GM12878 (cell line): ENCODE results near the gene SNRPA1. TPM values are rescaled to one million over a fixed set of nuclear protein-coding genes. Genes with fewer than 3 reads are reported as not detected.

Experiments used
- ATAC-seq: fragments of 200-7000 bp; cut with Tn5 transposase; 3 replicates; pipeline ENCODE4 v1.9.1; 2020; ENCODE audit warnings: mild to moderate bottlenecking, moderate library complexity
- BruUV-seq: library from RNA; stranded (reverse); fragments of 400-500 nt; replicated peaks from 2 replicates; lab custom pipeline; 2021; lab: Mats Ljungman, UMichigan
- CTCF ChIA-PET: fragments of 300-600 bp; sonication (Branson Sonifier 250); formaldehyde crosslinking; extraction: SDS; loops from one replicate; lab custom pipeline; 2021; ENCODE audit warnings: inconsistent platforms; lab: Yijun Ruan, JAX
- POLR2A ChIA-PET: fragments of 350-600 bp; formaldehyde crosslinking; extraction: SDS; loops from one replicate; lab custom pipeline; 2021; ENCODE audit warnings: inconsistent platforms; lab: Charles Lee
- RAD21 ChIA-PET: fragments of 300-600 bp; sonication (Branson Sonifier 250); formaldehyde crosslinking; loops from one replicate; lab custom pipeline; 2023; ENCODE audit warnings: antibody characterized with exemption; ENCODE audit not compliant: unreplicated experiment; lab: Charles Lee
- SMC1A ChIA-PET: fragments of 300-600 bp; sonication (Branson Sonifier 250); formaldehyde crosslinking; loops from one replicate; lab custom pipeline; 2023; ENCODE audit not compliant: unreplicated experiment, uncharacterized antibody; lab: Charles Lee
- DNase-seq: peaks from one replicate; pipeline ENCODE4 v3.0.0-alpha.2; 2011; ENCODE audit warnings: low read depth, low spot score
- FAIRE-seq: peaks from 3 replicates; lab custom pipeline; 2011; peaks lifted over from hg19 to GRCh38; lab: Jason Lieb, UNC
- H2AFZ ChIP-seq: 2 replicates; pipeline ENCODE4 v1.6.0; 2011; ENCODE audit warnings: low read depth, low read length, control low read depth; ENCODE audit not compliant: control insufficient read depth
- H3K27ac ChIP-seq: 2 replicates; pipeline ENCODE4 v1.5.1; 2011; ENCODE audit warnings: control low read depth; ENCODE audit not compliant: control insufficient read depth, insufficient read depth
- H3K27me3 ChIP-seq, 2 experiments: replicated peaks in 1 of 2; 2 replicates each; pipeline versions ENCODE4 v1.6.0 to v1.6.1; 2011; ENCODE audit warnings: low read length in 1 of 2; ENCODE audit not compliant: control insufficient read depth in 2 of 2, insufficient read depth in 2 of 2
- H3K36me3 ChIP-seq, 2 experiments: 2 replicates each; pipeline ENCODE4 v1.5.1; 2011; ENCODE audit warnings: low read length in 1 of 2; ENCODE audit not compliant: control insufficient read depth in 2 of 2, insufficient read depth in 2 of 2
- H3K4me1 ChIP-seq: 2 replicates; pipeline ENCODE4 v1.6.1; 2011; ENCODE audit warnings: mild to moderate bottlenecking, low read length, moderate library complexity, mixed read lengths; ENCODE audit not compliant: control insufficient read depth, insufficient read depth
- H3K4me2 ChIP-seq: 2 replicates; pipeline ENCODE4 v1.6.0; 2011; ENCODE audit warnings: control low read depth; ENCODE audit not compliant: control insufficient read depth, insufficient read depth
- H3K4me3 ChIP-seq: fragments of 200-600 bp; sonication (generic); 2 replicates; pipeline ENCODE4 v1.5.1; 2016
- H3K79me2 ChIP-seq: 2 replicates; pipeline ENCODE4 v1.6.0; 2011; ENCODE audit warnings: low read length; ENCODE audit not compliant: control insufficient read depth, insufficient read depth
- H3K9ac ChIP-seq: 2 replicates; pipeline ENCODE4 v1.8.0; 2011; ENCODE audit warnings: low read length, control low read depth, mixed read lengths; ENCODE audit not compliant: control insufficient read depth, insufficient read depth
- H3K9me3 ChIP-seq: replicated peaks from 3 replicates; pipeline ENCODE4 v1.5.1; 2011; ENCODE audit warnings: mild to moderate bottlenecking, low read length; ENCODE audit not compliant: control insufficient read depth, insufficient read depth
- H4K20me1 ChIP-seq: 2 replicates; pipeline ENCODE4 v1.6.0; 2011; ENCODE audit not compliant: control insufficient read depth, insufficient read depth
- CBX3 ChIP-seq: fragments of 200-600 bp; sonication (generic); IDR thresholded peaks from 2 replicates; pipeline ENCODE4 v1.6.1; 2016; ENCODE audit warnings: low read depth, borderline replicate concordance
- CBX5 ChIP-seq: sonication (generic); IDR thresholded peaks from 2 replicates; pipeline ENCODE4 v1.6.1; 2016; ENCODE audit warnings: low read depth, moderate library complexity, mild to moderate bottlenecking, inconsistent platforms
- E2F8 ChIP-seq: fragments of 450-650 bp; IDR thresholded peaks from 2 replicates; pipeline ENCODE4 v1.6.1; 2018; ENCODE audit warnings: mild to moderate bottlenecking, low read depth, moderate library complexity; ENCODE audit not compliant: partially characterized antibody
- EGR1 ChIP-seq, 2 experiments: IDR thresholded peaks; 1 replicate in 1 of 2; 2 replicates in 1 of 2; pipeline ENCODE4 v1.6.1; 2011 to 2012; ENCODE audit warnings: low read depth in 2 of 2, low read length in 2 of 2, borderline replicate concordance in 1 of 2, mild to moderate bottlenecking in 1 of 2, moderate library complexity in 1 of 2
- KAT2A ChIP-seq: conservative IDR thresholded peaks from 2 replicates; pipeline ENCODE4 v1.6.1; 2011; ENCODE audit warnings: low read depth, low read length; ENCODE audit not compliant: control insufficient read depth
- POLR2AphosphoS2 ChIP-seq: IDR thresholded peaks from 2 replicates; pipeline ENCODE4 v1.6.1; 2011; ENCODE audit warnings: low read depth, mild to moderate bottlenecking, low read length, improper control_type of control experiment, moderate library complexity
- SIN3A ChIP-seq: IDR thresholded peaks from 2 replicates; pipeline ENCODE4 v1.6.1; 2012; ENCODE audit warnings: low read depth, low read length, improper control_type of control experiment
- SIX5 ChIP-seq: IDR thresholded peaks from 2 replicates; pipeline ENCODE4 v1.6.1; 2011; ENCODE audit warnings: mild to moderate bottlenecking, low read depth, low read length, moderate library complexity; ENCODE audit not compliant: severe bottlenecking
- SUZ12 ChIP-seq: fragments of 200-600 bp; sonication (generic); IDR thresholded peaks from one replicate; pipeline ENCODE4 v1.6.1; 2018; ENCODE audit warnings: antibody characterized with exemption, mild to moderate bottlenecking; ENCODE audit not compliant: unreplicated experiment
- ZBED1 ChIP-seq: IDR thresholded peaks from 2 replicates; pipeline ENCODE4 v1.6.1; 2016; ENCODE audit warnings: borderline replicate concordance
- ZBTB40 ChIP-seq: fragments of 450-650 bp; IDR thresholded peaks from 2 replicates; pipeline ENCODE4 v1.6.1; 2016; ENCODE audit warnings: mild to moderate bottlenecking, moderate library complexity, borderline replicate concordance
- ZNF274 ChIP-seq: IDR thresholded peaks from one replicate; pipeline ENCODE4 v1.8.0; 2011; ENCODE audit not compliant: insufficient read length, insufficient read depth
- WGBS: methylation state at CpG from one replicate; pipeline ENCODE4 v1.1.6; 2016; ENCODE audit warnings: low lambda C conversion rate; ENCODE audit not compliant: insufficient replicate concordance, insufficient coverage; ENCODE audit errors: missing lambda C conversion rate; 5-methylcytosine and 5-hydroxymethylcytosine counted together
- in situ Hi-C: fragments of 300-500 bp; cut with MboI; formaldehyde crosslinking; loops from 9 replicates; pipeline ENCODE4 v1.14.3; 2018; ENCODE audit warnings: mixed read lengths
- intact Hi-C: fragments of 100-400 bp; cut with micrococcal nuclease; formaldehyde crosslinking; loops from one replicate; pipeline ENCODE4 v1.14.2; 2022; ENCODE audit not compliant: unreplicated experiment
- polyA plus RNA-seq, 11 experiments: library from polyadenylated mRNA; depleted of rRNA in 4 of 11; unstranded in 6 of 11; stranded (reverse) in 5 of 11; fragments of >200 nt; fragmentation: Nextera tagmentation in 4 of 11; fragmentation: Illumina TruSeq in 1 of 11; extraction: Ambion mirVana in 4 of 11; extraction: Trizol in 1 of 11; gene quantifications; 1 replicate in 1 of 11; 2 replicates in 10 of 11; pipeline versions ENCODE4 v1.2.1 to v1.2.3, GENCODE V29; 2011 to 2016; ENCODE audit warnings: inconsistent platforms in 2 of 11, missing spikeins in 2 of 11, low read depth in 1 of 11
- total RNA-seq, 4 experiments: library from RNA; depleted of rRNA in 3 of 4; stranded (reverse); fragments of >200 nt in 3 of 4; fragmentation: Illumina TruSeq in 1 of 4; extraction: Trizol in 1 of 4; gene quantifications; 2 replicates each; pipeline versions ENCODE4 v1.2.1 to v1.2.3, GENCODE V29; 2013 to 2021
- TF ChIP-seq, protein P1 (sequence below): IDR thresholded peaks from 2 replicates; pipeline ENCODE4 v1.6.1; 2011; ENCODE audit warnings: low read depth, mild to moderate bottlenecking, low read length, moderate library complexity, borderline replicate concordance; ENCODE audit errors: extremely low read depth

Gene SNRPA1
- total and polyA plus RNA-seq, 10 of the 15 experiments (the other 5 are each of a cell fraction or from before 2014, with no cell fraction given) = 59.9 to 267 (median 161) TPM

GRCh38 chr15:101317336-101317872, 22.4 kb upstream of the SNRPA1 start (continued):
- TF ChIP-seq E2F8 (no peak), CBX3 (no peak), SIN3A (no peak), SIX5 (no peak)

DNA sequence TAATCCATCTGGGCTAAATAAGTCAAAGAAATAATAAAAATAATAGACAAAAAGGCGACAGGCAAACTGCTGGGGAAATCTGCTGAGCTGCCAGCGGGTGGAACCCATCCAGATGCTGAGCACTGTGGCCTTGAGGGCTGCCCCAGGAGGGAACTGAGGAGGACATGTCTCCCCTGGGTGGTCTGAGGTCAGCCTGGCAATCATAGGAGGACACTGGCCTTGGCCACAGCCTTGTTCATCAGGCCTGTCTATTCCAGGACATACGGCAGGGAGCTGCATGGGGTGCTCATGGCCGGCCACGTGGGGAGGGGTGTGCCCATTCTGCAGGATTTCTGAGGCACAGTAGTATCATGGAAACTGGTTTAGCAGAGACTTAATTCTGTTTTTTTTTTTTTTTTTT, 21.5 kb upstream of the SNRPA1 start:
- no TSS peak for BruUV-seq
- H3K36me3 ChIP-seq = no peaks in the 10 kb centered on the region
- no peaks in the 10 kb centered on the region for H3K79me2 ChIP-seq
- no peaks in the 10 kb centered on the region for H3K9me3 ChIP-seq
- FAIRE-seq (no peak), ATAC-seq (no peak), DNase-seq (no peak)
- POLR2A ChIA-PET = interaction anchor here (0.6 kb wide), 1 partner anchor 187 kb away, joined by 3 read pairs; no protein-coding TSS in a partner anchor
- CTCF ChIA-PET = no interaction called here
- TF ChIP-seq, protein P1, sequence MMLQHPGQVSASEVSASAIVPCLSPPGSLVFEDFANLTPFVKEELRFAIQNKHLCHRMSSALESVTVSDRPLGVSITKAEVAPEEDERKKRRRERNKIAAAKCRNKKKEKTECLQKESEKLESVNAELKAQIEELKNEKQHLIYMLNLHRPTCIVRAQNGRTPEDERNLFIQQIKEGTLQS = no peak
- TF ChIP-seq ZBED1 (no peak), SUZ12 (no peak), ZNF274 (no peak), EGR1 (IDR thresholded peaks at IDR 0.05; ENCODE audit: borderline replicate concordance in 1 of 2, low read depth in 2 of 2, low read length in 2 of 2) (no peak), KAT2A (no peak), ZBTB40 (no peak), POLR2AphosphoS2 (no peak), CBX5 (no peak)
- SMC1A ChIA-PET = interaction anchor here (0.9 to 1.6 kb wide), 2 partner anchors 10 to 306 kb away, joined by 3 read pairs; no protein-coding TSS in a partner anchor
- no peak overlapping the region for H3K27ac ChIP-seq
- RAD21 ChIA-PET = interaction anchor here (1.2 kb wide), 1 partner anchor 139 kb away, joined by 3 read pairs; no protein-coding TSS in a partner anchor
- WGBS = 49% methylated on average over 5 of the region's 5 CpGs
- H4K20me1 ChIP-seq = no peaks in the 10 kb centered on the region
- intact Hi-C loops = no loop called here
- peaks cover 1 to 6% of the 10 kb centered on the region in 2 experiments; a peak in 3 of 4 replicates for H3K27me3 ChIP-seq
- H3K4me2 ChIP-seq = no peak overlapping the region
- no peaks in the 10 kb centered on the region for H3K4me1 ChIP-seq
- in situ Hi-C loops = no loop called here
- no peak overlapping the region for H2AFZ ChIP-seq
- H3K9ac ChIP-seq = no peak overlapping the region
- no peak overlapping the region for H3K4me3 ChIP-seq
